ENCODE results near the gene C3.
"Not testable (repeated sequence)": the region's sequence is repeated elsewhere in the genome, so short reads cannot be mapped to it uniquely, and the experiment has no call there.

C3 gene

DNA sequence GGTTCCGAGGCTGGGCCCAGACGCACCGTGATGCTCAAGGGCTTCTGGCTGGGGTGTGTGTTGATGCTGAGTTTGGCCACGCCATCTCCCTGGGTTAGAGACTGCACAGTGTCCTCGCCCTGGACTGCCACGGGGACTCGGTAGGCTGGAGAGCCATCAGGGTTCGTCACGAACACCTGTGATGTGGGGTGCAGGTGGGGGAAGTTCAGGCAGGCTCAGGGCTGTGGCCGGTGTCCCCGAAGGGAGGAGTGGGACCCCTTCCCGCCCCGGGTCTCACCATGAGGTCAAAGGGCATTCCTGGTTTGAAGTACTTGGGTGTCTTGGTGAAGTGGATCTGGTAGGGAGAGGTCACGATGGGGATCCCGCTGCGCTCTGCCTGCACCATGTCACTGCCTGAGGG lies 8.2 kb downstream of the C3 start:
- DNase-seq: no peak

DNA sequence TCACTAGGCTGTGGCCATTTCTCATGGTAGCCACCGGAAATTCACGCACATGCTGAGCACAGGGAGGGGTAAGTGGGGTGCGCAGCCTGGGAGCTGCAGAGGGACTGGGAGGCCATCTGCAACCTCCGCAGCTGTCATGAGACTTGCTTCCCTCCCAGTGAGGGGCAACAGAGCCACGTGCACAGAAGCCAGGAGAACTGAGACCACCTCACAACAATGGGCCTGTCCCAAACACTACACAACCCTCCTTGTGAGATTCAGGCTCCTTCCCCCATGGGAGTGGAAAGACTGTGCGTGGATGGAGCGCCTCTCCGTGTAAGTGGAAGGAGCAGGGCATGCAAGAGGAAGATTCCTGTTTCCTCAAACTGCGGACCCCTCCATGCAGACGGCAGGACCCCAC lies 8.8 kb downstream of the C3 start:
- DNase-seq: no peak

DNA sequence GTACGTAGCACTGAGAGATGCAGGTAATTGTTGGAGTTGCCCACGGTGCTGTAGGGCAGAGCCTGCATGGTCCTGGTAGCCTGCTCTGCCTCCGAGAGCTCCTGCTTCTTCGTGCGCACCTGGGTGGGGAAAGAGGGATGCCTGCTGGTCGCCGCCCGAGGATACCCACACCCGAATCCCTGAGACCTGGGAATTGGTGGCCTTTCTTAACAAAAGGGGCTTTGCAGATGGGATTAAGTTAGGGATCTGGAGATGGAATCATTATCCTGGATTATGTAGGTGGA lies 9.4 kb downstream of the C3 start:
- no peak for DNase-seq

GRCh38 chr19:6710273-6711077 lies 10.0 kb downstream of the C3 start:
- no peak for DNase-seq

- DNase-seq: no peak
Observed at GRCh38 chr19:6709549-6709948, 10.9 kb downstream of the C3 start.

GRCh38 chr19:6708913-6709312 lies 11.5 kb downstream of the C3 start:
- not testable (repeated sequence) for DNase-seq

DNA sequence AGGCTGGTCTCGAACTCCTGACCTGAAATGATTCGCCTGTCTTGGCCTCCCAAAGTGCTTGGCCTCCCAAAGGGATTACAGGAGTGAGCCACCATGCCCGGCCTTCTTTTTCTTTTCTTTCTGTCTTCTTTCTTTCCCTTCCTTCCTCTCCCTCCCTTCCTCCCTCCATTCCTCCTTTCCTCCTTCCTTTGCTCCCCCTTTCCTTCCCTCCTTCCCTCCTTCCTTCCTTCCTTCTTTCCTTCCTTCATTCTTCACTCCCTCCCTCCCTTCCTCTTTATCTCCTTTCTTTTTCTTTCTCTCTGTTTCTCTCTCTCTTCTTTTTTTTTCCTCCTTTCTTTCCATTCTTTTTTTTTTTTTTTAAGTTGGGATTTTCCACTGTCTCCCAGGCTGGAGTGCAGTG lies 12.1 kb downstream of the C3 start:
- no peak for DNase-seq

DNA sequence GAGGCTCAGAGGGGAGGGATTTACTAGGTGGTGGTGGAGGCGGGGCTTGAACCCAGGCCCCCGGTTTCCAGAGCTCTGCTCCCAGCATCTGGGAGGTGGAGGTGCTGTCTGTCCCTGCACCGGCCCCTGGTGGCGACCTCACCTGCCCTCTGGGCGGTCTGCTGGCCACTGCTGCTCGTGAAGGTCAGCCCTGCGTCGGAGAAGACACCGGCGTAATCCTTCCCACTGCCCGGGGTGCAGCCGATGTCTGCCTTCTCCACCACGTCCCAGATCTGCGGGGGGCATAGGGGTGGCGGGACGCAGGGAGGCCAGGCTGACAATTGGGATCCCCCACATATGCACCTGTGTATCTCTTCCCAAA lies 12.8 kb downstream of the C3 start:
- DNase-seq: no peak

DNA sequence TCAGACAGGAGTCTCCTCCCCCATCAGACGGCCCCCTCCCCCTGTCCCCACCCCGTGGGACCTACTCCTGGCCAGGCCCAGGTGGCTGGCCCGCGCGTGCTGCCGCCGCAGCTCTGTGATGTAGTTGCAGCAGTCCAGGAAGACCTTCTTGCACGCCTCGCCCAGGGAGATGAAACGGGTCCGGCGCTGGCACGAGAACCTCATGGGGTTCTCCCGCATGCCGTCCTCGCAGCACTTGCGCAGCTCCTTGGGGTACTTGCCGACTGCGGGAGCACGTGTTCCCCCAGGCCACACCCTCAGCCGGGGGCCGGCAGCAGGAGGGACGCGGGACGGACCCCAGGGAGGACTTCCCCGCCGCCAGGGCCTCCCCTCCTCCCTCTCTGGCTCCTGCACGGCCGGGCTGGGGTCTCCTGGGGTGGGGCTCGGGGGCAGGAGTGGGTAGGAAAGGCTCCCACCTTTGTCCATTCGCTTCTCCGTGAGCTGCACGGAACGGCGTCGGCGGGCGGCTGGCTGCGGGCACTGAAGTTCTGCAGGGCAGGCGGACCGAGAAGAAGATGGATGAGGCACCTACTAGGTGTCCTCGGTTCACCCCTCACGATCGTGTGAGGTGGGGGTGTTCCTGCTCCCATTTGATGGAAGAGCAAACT lies 13.3 kb downstream of the C3 start:
- DNase-seq: no peak

DNA sequence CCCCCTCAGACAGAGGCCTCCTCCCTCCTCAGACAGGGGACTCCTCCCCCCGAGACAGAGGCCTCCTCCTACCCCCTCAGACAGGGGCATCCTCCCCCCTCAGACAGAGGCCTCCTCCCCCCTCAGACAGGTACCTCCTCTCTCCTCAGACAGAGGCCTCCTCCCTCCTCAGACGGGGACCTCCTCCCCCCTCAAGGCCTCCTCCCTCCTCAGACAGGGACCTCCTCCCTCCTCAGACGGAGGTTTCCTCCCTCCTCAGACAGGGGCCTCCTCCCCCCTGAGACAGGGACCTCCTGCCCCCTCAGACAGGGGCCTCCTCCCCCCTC lies 13.9 kb downstream of the C3 start:
- no peak for DNase-seq

DNA sequence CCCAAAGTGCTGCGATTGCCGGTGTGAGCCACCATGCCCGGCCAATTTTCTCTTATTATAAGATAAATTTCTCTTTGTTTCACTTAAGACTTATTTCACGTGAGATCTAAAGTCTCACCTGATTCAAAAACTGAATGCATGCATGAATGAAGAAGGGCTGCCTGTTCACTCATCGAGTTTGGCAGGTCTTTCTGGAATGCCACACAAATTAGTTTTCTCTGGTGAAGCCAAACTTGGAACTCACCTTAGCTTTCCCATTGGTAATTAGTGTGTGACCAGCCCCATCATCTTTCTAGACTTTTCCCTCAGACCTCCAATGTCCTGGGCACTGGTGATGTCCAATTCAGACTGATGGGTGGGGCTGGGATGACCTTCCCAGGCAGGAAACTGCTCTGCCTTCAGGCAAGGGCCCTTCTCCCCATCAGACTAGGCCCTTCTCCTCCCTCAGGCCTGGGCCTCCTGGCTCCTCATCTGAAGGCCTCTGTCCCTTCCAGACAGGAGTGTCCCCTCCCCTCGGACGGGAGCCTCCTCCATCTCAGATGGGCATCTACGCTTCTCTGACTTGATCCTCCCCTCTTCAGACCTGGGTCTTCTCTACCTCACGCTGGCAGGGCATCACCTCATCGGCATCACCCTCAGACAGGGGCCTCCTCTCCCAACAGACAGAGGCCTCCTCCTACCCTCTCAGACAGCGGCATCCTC lies 14.4 kb downstream of the C3 start:
- no peak for DNase-seq

DNA sequence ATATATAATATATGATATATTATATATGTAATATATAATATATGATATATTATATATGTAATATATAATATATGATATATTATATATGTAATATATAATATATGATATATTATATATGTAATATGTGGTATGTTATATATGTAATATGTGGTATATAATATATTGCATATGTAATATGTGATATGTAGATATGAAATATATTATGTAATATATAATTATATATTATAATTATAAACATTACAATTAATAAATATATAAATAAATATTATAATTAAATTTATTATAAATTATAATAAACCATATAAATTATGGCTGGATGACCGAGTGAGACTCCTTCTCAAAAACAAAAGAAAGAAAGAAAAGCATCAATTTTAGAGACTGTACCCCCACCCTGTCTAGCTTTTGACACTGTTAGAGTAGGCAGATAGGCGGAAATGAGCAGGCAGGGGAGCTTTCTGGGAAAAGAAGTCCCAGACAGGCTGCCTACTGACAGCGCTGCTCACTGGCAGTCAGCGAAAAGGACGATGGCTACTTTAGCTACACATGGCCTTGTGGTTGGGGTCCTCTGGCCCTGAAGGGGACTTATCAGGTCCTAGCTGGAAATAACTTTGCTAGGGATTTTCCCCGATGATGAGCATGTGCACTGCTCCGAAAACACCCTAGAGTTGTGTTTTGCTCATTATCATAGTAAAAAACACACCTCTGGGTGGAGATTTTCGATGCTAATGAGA lies 19.7 kb downstream of the C3 start:
- no peak for DNase-seq

GRCh38 chr19:6699935-6700334 lies 20.5 kb downstream of the C3 start:
- no peak for DNase-seq

DNA sequence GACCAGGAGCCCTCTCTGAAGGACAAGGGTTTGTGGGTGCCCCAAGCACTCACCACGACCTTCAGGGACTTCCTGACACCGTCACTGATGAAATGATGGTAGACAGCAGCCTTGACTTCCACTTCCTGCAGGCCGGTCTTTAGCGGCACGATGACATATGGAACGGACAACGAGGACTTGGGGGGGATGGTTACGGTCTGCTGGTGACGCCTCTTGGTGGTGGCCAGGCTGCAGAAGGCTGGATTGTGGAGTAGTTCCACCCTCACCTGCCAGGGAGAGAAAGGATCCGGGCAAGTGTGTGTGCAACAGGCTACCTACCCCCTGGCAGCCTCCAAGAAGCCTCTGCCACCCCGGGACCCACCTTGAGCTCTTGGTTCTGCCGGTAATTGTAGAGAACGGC lies 23.2 kb downstream of the C3 start:
- no peak for DNase-seq

GRCh38 chr19:6696239-6696820 lies 24.1 kb downstream of the C3 start:
- DNase-seq: no peak

DNA sequence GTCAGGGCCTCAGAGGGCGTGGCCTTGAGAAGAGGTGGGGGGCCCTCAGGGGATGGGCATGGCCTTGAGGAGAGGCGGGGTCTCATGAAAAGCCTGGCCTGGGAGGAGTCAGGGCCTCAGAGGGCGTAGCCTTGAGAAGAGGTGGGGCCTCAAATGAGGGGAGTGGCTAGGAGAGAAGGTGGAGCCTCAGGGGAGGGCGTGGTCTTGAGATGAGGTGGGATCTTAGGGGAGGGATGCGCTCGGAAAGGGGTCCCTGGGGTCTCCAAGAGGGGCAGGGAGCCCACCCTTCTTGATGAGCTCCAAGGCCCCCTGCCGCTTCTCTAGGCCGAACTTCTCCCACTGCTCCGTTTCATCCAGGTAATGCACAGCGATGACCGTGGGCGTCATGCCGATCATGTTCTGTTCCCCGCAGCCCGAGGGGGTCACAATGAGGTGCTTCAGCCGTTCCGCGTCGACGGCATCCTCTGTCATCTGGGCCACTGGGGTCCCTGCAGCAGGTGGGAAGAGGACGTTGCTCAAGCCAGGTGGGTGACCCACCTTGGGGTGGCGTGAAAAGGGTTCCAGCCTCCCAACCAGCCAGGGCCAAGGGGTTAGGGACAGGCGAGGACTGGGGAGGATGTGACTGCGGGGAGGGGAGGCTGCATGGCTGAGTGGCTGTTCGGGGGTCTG lies 26.2 kb downstream of the C3 start:
- DNase-seq: no peak

GRCh38 chr19:6693681-6694080 lies 26.8 kb downstream of the C3 start:
- no peak for DNase-seq

DNA sequence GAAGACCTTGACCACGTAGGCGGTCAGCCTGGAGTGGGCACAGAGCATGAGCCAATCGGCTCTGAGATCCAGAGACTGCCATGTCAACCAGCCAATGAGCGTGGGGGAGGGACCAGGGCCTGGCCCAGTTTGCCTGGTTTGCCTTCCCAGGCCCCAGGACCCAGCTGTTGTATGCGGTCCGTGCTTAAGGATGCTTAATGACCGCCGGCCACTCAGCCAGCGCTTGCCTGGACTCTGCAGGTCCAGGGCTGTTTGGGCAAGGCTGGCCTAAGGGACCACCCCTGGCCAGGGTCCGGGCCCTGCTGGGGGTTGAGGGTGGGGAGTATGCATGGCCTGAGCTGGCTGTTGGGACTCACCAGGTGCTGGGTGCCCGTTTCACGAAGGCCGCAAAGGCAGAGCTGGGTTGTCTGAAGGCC lies 27.4 kb downstream of the C3 start:
- no peak for DNase-seq

DNA sequence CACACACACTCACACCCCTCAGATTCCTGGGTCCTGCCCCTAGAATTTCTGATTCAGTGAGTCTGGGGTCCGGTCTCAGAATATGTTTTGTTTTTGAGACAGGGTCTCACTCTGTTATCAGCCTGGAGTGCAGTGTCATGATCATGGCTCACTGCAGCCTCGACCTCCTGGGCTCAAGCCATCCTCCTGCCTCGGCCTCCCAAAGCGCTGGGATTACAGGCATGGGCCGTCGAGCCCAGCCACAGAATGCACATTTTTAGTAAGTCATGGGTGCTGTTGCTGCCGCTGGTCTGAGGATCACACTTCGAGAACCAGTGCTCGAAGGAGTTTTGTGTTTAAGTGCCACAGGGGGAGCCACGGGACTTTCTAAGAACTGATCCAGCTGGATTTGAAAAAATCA lies 28.4 kb downstream of the C3 start:
- no peak for DNase-seq

GRCh38 chr19:6691342-6691741 lies 29.1 kb downstream of the C3 start:
- DNase-seq: no peak

- no peak for DNase-seq
Observed at GRCh38 chr19:6690160-6690885, 30.1 kb downstream of the C3 start.

- no peak for DNase-seq
Observed at GRCh38 chr19:6687114-6687513, 33.3 kb downstream of the C3 start.
